HepG2 (cell line): Measurements from ENCODE around the gene SQOR. TPM values are rescaled to one million over a fixed set of nuclear protein-coding genes. Genes with fewer than 3 reads are reported as not detected.

Experiments used
- DMTF1 ChIP-seq: sonication (generic); formaldehyde crosslinking; IDR thresholded peaks from 2 replicates; pipeline ENCODE4 v1.4.0; 2020; ENCODE audit warnings: mild to moderate bottlenecking, missing genetic modification reagents
- FOSL1 ChIP-seq: sonication (generic); formaldehyde crosslinking; IDR thresholded peaks from 2 replicates; pipeline ENCODE4 v1.9.0; 2021; ENCODE audit warnings: missing genetic modification reagents, borderline replicate concordance
- FOXO1 ChIP-seq: sonication (generic); formaldehyde crosslinking; IDR thresholded peaks from 2 replicates; pipeline ENCODE4 v1.4.0; 2020; ENCODE audit warnings: missing genetic modification reagents
- GMEB2 ChIP-seq: IDR thresholded peaks from 2 replicates; pipeline ENCODE4 v1.6.1; 2016; ENCODE audit warnings: missing biosample characterization, missing genetic modification reagents, low read depth
- GTF2F1 ChIP-seq: fragments of 150-350 bp; IDR thresholded peaks from 2 replicates; pipeline ENCODE4 v1.6.1; 2014; ENCODE audit warnings: low read length
- HDAC1 ChIP-seq: sonication (generic); formaldehyde crosslinking; IDR thresholded peaks from 2 replicates; pipeline ENCODE4 v1.5.1; 2020; ENCODE audit warnings: mild to moderate bottlenecking, missing genetic modification reagents
- HMGXB4 ChIP-seq, 2 experiments: sonication (generic) in 1 of 2; formaldehyde crosslinking in 1 of 2; IDR thresholded peaks; 2 replicates each; pipeline versions ENCODE4 v1.4.0 to v1.6.1; 2018 to 2020; ENCODE audit warnings: missing genetic modification reagents in 2 of 2, borderline replicate concordance in 1 of 2, low read depth in 1 of 2, mild to moderate bottlenecking in 1 of 2, missing biosample characterization in 1 of 2
- KLF15 ChIP-seq: sonication (generic); formaldehyde crosslinking; IDR thresholded peaks from 2 replicates; pipeline ENCODE4 v1.8.1; 2023; ENCODE audit warnings: borderline replicate concordance, mild to moderate bottlenecking, inconsistent platforms, missing genetic modification reagents, mixed read lengths
- KLF9 ChIP-seq: IDR thresholded peaks from 2 replicates; pipeline ENCODE4 v1.6.1; 2016; ENCODE audit warnings: low read depth
- NAIF1 ChIP-seq: sonication (generic); formaldehyde crosslinking; IDR thresholded peaks from 2 replicates; pipeline ENCODE4 v1.5.0; 2020; ENCODE audit warnings: mild to moderate bottlenecking, missing genetic modification reagents, borderline replicate concordance
- NFE2L2 ChIP-seq: fragments of 150-350 bp; IDR thresholded peaks from 2 replicates; pipeline ENCODE4 v1.6.1; 2014; ENCODE audit warnings: low read length
- RORA ChIP-seq: sonication (generic); formaldehyde crosslinking; IDR thresholded peaks from 2 replicates; pipeline ENCODE4 v1.5.0; 2020; ENCODE audit warnings: mild to moderate bottlenecking, missing genetic modification reagents, moderate library complexity
- SIX4 ChIP-seq: sonication (generic); formaldehyde crosslinking; IDR thresholded peaks from 2 replicates; pipeline ENCODE4 v1.4.0; 2020; ENCODE audit warnings: missing genetic modification reagents
- THYN1 ChIP-seq: sonication (generic); formaldehyde crosslinking; IDR thresholded peaks from 2 replicates; pipeline ENCODE4 v1.8.1; 2023; ENCODE audit warnings: low read depth, mild to moderate bottlenecking, moderate library complexity, missing genetic modification reagents, borderline replicate concordance
- ZBTB7B ChIP-seq: sonication (generic); formaldehyde crosslinking; IDR thresholded peaks from 2 replicates; pipeline ENCODE4 v1.4.0; 2020; ENCODE audit warnings: missing genetic modification reagents
- ZFX ChIP-seq: sonication (generic); formaldehyde crosslinking; IDR thresholded peaks from 2 replicates; pipeline ENCODE4 v1.4.0; 2020; ENCODE audit warnings: mild to moderate bottlenecking, low read depth, missing genetic modification reagents, moderate library complexity
- ZNF12 ChIP-seq: sonication (generic); formaldehyde crosslinking; IDR thresholded peaks from 2 replicates; pipeline ENCODE4 v1.5.0; 2020; ENCODE audit warnings: missing genetic modification reagents
- ZNF276 ChIP-seq: sonication (generic); formaldehyde crosslinking; IDR thresholded peaks from 2 replicates; pipeline ENCODE4 v1.4.0; 2020; ENCODE audit warnings: mild to moderate bottlenecking, low read depth, missing genetic modification reagents
- ZNF879 ChIP-seq: sonication (generic); formaldehyde crosslinking; IDR thresholded peaks from 2 replicates; pipeline ENCODE4 v1.8.1; 2023; ENCODE audit warnings: missing genetic modification reagents
- ZSCAN30 ChIP-seq: sonication (generic); formaldehyde crosslinking; IDR thresholded peaks from 2 replicates; pipeline ENCODE4 v1.5.0; 2020; ENCODE audit warnings: mild to moderate bottlenecking, missing genetic modification reagents
- polyA plus RNA-seq, 8 experiments: library from polyadenylated mRNA; depleted of rRNA in 3 of 8; stranded (reverse) in 7 of 8; unstranded in 1 of 8; fragments of >200 nt; fragmentation: Illumina TruSeq in 4 of 8; extraction: Trizol in 4 of 8; gene quantifications; 2 replicates each; pipeline versions ENCODE4 v1.2.1 to v1.2.3, GENCODE V29; 2011 to 2016; ENCODE audit warnings: low read depth in 4 of 8, missing spikeins in 1 of 8, mixed read lengths in 1 of 8; ENCODE audit not compliant: insufficient read depth in 1 of 8
- total RNA-seq, 5 experiments: library from RNA; depleted of rRNA; stranded (reverse); fragments of >200 nt; fragmentation: Illumina TruSeq; extraction: Trizol; gene quantifications; 2 replicates each; pipeline ENCODE4 v1.2.3, GENCODE V29; 2016; ENCODE audit warnings: low read depth in 1 of 5

The SQOR gene
- total and polyA plus RNA-seq, 2 of the 13 experiments (the other 11 are each of a cell fraction or from before 2014, with no cell fraction given): 19.3 to 19.4 TPM

GRCh38 chr15:45587095-45587862 lies 47.5 kb upstream of the SQOR start, which contains the start of gene BLOC1S6 (continued):
- TF ChIP-seq THYN1 (0 out of 2 replicates have a peak, but pooled peaks have one; percentile 35), FOXO1 (CRISPR knock-in tag) (0 out of 2 replicates have a peak, but pooled peaks have one; percentile 23), HMGXB4 (CRISPR knock-in tag; IDR thresholded peaks at IDR 0.05; ENCODE audit: borderline replicate concordance in 1 of 2, low read depth in 1 of 2) (peak; percentile 96 to 98), DMTF1 (CRISPR knock-in tag) (no peak), ZBTB7B (CRISPR knock-in tag) (peak; percentile 77), RORA (CRISPR knock-in tag) (no peak), FOSL1 (no peak), ZNF276 (CRISPR knock-in tag) (no peak), KLF9 (CRISPR knock-in tag) (no peak), GTF2F1 (no peak; the same call in 1 of the 2 replicates), ZSCAN30 (CRISPR knock-in tag) (no peak; the same call in 1 of the 2 replicates), HDAC1 (CRISPR knock-in tag) (peak; percentile 94), NAIF1 (CRISPR knock-in tag) (peak; percentile 23; the same call in 1 of the 2 replicates), NFE2L2 (no peak), ZNF879 (CRISPR knock-in tag) (no peak), SIX4 (no peak; the same call in 1 of the 2 replicates), ZFX (peak; percentile 93), GMEB2 (no peak; the same call in 1 of the 2 replicates), KLF15 (CRISPR knock-in tag) (no peak), ZNF12 (CRISPR knock-in tag) (peak; percentile 58; the same call in 1 of the 2 replicates)
